GM12878 (cell line): ENCODE data around the gene RBM44. TPM values are rescaled to one million over a fixed set of nuclear protein-coding genes. Genes with fewer than 3 reads are reported as not detected.
A peak's percentile ranks its signal among the peaks of the same experiment; 100 is the strongest.

ENCODE experiments used
- CEBPZ ChIP-seq: fragments of 150-350 bp; IDR thresholded peaks from 2 replicates; pipeline ENCODE4 v1.6.1; 2016; ENCODE audit warnings: low read depth, low read length
- CREB1 ChIP-seq: IDR thresholded peaks from 2 replicates; pipeline ENCODE4 v1.6.1; 2012; ENCODE audit warnings: low read depth, mild to moderate bottlenecking, inconsistent platforms
- CTCF ChIP-seq, 3 experiments: IDR thresholded peaks in 2 of 3; conservative IDR thresholded peaks in 1 of 3; 2 replicates each; pipeline ENCODE4 v1.5.1; 2011; ENCODE audit warnings: low read depth in 3 of 3, low read length in 3 of 3, mild to moderate bottlenecking in 3 of 3, control low read depth in 2 of 3, moderate library complexity in 2 of 3, inconsistent platforms in 1 of 3, mixed read lengths in 1 of 3; ENCODE audit not compliant: control insufficient read depth in 2 of 3, insufficient read depth in 1 of 3; ENCODE audit errors: extremely low read depth in 1 of 3
- EZH2 ChIP-seq: IDR thresholded peaks from 2 replicates; pipeline ENCODE4 v1.6.1; 2012; ENCODE audit warnings: low read depth, mild to moderate bottlenecking, control low read depth, inconsistent platforms, low read length, borderline replicate concordance; ENCODE audit not compliant: control insufficient read depth
- FOS ChIP-seq: IDR thresholded peaks from 3 replicates; pipeline ENCODE4 v1.6.1; 2011; ENCODE audit warnings: borderline replicate concordance; ENCODE audit not compliant: insufficient read length; ENCODE audit errors: extremely low read depth
- GABPA ChIP-seq: IDR thresholded peaks from 2 replicates; pipeline ENCODE4 v1.6.1; 2014; ENCODE audit warnings: antibody characterized with exemption, low read depth, mild to moderate bottlenecking, inconsistent platforms
- GATAD2B ChIP-seq: fragments of 450-650 bp; conservative IDR thresholded peaks from 2 replicates; pipeline ENCODE4 v1.6.1; 2017; ENCODE audit warnings: low read depth, mild to moderate bottlenecking, moderate library complexity
- POU2F2 ChIP-seq: IDR thresholded peaks from 3 replicates; pipeline ENCODE4 v1.6.1; 2011; ENCODE audit warnings: low read depth, mild to moderate bottlenecking, low read length, borderline replicate concordance
- PRDM15 ChIP-seq: fragments of 450-650 bp; formaldehyde crosslinking; IDR thresholded peaks from 2 replicates; pipeline ENCODE4 v1.4.0; 2020; ENCODE audit warnings: mild to moderate bottlenecking, moderate library complexity
- RBBP5 ChIP-seq: fragments of 200-600 bp; sonication (generic); conservative IDR thresholded peaks from 2 replicates; pipeline ENCODE4 v1.6.1; 2016
- SMAD5 ChIP-seq: IDR thresholded peaks from 2 replicates; pipeline ENCODE4 v1.6.1; 2016; ENCODE audit warnings: antibody characterized with exemption, low read depth
- SMC3 ChIP-seq: IDR thresholded peaks from 2 replicates; pipeline ENCODE4 v1.6.1; 2011; ENCODE audit warnings: low read length, improper control_type of control experiment, borderline replicate concordance
- SREBF2 ChIP-seq: IDR thresholded peaks from 2 replicates; pipeline ENCODE4 v1.6.1; 2012; ENCODE audit warnings: mild to moderate bottlenecking, low read length
- STAT1 ChIP-seq: fragments of 450-650 bp; conservative IDR thresholded peaks from 2 replicates; pipeline ENCODE4 v1.6.1; 2014; ENCODE audit warnings: antibody characterized with exemption, mild to moderate bottlenecking
- TCF3 ChIP-seq: IDR thresholded peaks from 2 replicates; pipeline ENCODE4 v1.6.1; 2012; ENCODE audit warnings: low read depth, mild to moderate bottlenecking, low read length, borderline replicate concordance; ENCODE audit not compliant: insufficient read depth
- USF1 ChIP-seq: IDR thresholded peaks from 2 replicates; pipeline ENCODE4 v1.6.1; 2011; ENCODE audit warnings: borderline replicate concordance, low read depth, mild to moderate bottlenecking, moderate library complexity, mixed read lengths, low read length; ENCODE audit not compliant: insufficient read depth; ENCODE audit errors: extremely low read length
- ZNF207 ChIP-seq: fragments of 450-650 bp; IDR thresholded peaks from 2 replicates; pipeline ENCODE4 v1.6.1; 2014; ENCODE audit warnings: antibody characterized with exemption, mild to moderate bottlenecking, borderline replicate concordance
- ZNF217 ChIP-seq: fragments of 450-650 bp; IDR thresholded peaks from 2 replicates; pipeline ENCODE4 v1.6.1; 2017; ENCODE audit warnings: antibody characterized with exemption, mild to moderate bottlenecking
- ZNF622 ChIP-seq: fragments of 450-650 bp; IDR thresholded peaks from 2 replicates; pipeline ENCODE4 v1.6.1; 2017; ENCODE audit warnings: mild to moderate bottlenecking, inconsistent platforms
- polyA plus RNA-seq, 11 experiments: library from polyadenylated mRNA; depleted of rRNA in 4 of 11; unstranded in 6 of 11; stranded (reverse) in 5 of 11; fragments of >200 nt; fragmentation: Nextera tagmentation in 4 of 11; fragmentation: Illumina TruSeq in 1 of 11; extraction: Ambion mirVana in 4 of 11; extraction: Trizol in 1 of 11; gene quantifications; 1 replicate in 1 of 11; 2 replicates in 10 of 11; pipeline versions ENCODE4 v1.2.1 to v1.2.3, GENCODE V29; 2011 to 2016; ENCODE audit warnings: inconsistent platforms in 2 of 11, missing spikeins in 2 of 11, low read depth in 1 of 11
- total RNA-seq, 4 experiments: library from RNA; depleted of rRNA in 3 of 4; stranded (reverse); fragments of >200 nt in 3 of 4; fragmentation: Illumina TruSeq in 1 of 4; extraction: Trizol in 1 of 4; gene quantifications; 2 replicates each; pipeline versions ENCODE4 v1.2.1 to v1.2.3, GENCODE V29; 2013 to 2021

Gene RBM44
- total and polyA plus RNA-seq, 10 of the 15 experiments (the other 5 are each of a cell fraction or from before 2014, with no cell fraction given): 0.14 to 1.4 (median 0.62) TPM; not detected in 1

- TF ChIP-seq CEBPZ (no peak), SMC3 (peak; percentile 74; the same call in 1 of the 2 replicates), PRDM15 (CRISPR knock-in tag) (no peak), GATAD2B (no peak), CTCF (IDR thresholded peaks at IDR 0.05 in 2 of 3, conservative IDR thresholded peaks at IDR 0.05 in 1 of 3; ENCODE audit: control insufficient read depth in 2 of 3, extremely low read depth in 1 of 3, insufficient read depth in 1 of 3, low read depth in 3 of 3, low read length in 3 of 3) (peak; percentile 64 to 73 (median 71); a peak in 5 of 6 replicates), POU2F2 (peak; percentile 55; the same call in 1 of the 3 replicates), CREB1 (no peak), RBBP5 (no peak), STAT1 (0 out of 2 replicates have a peak, but pooled peaks have one; percentile 47), FOS (no peak), USF1 (no peak), GABPA (no peak), ZNF207 (no peak), ZNF217 (no peak), ZNF622 (no peak), EZH2 (no peak), TCF3 (no peak), SMAD5 (no peak), SREBF2 (no peak)
These were observed 23.6 kb upstream of the RBM44 start (continued) for GRCh38 chr2:237774811-237775553.
